Skeletal muscle satellite cell (primary cell): ENCODE measurements around the gene ADGRF5.
"Not testable (repeated sequence)": the region's sequence is repeated elsewhere in the genome, so short reads cannot be mapped to it uniquely, and the experiment has no call there.

Source experiments
- H3K27me3 ChIP-seq: 2 replicates; pipeline ENCODE4 v1.7.0; 2013; ENCODE audit warnings: low read length; ENCODE audit not compliant: control insufficient read depth, insufficient read depth
- H3K36me3 ChIP-seq: 2 replicates; pipeline ENCODE4 v1.7.0; 2013; ENCODE audit warnings: mild to moderate bottlenecking, control low read depth, low read length; ENCODE audit not compliant: insufficient read depth
- H3K4me1 ChIP-seq: 2 replicates; pipeline ENCODE4 v1.7.0; 2013; ENCODE audit warnings: low read length; ENCODE audit not compliant: control insufficient read depth, insufficient read depth
- H3K4me2 ChIP-seq: 2 replicates; pipeline ENCODE4 v1.7.0; 2013; ENCODE audit warnings: mild to moderate bottlenecking, low read length
- H3K4me3 ChIP-seq: 2 replicates; pipeline ENCODE4 v1.7.0; 2013; ENCODE audit warnings: low read length
- H3K9ac ChIP-seq: 2 replicates; pipeline ENCODE4 v1.7.0; 2013; ENCODE audit warnings: mild to moderate bottlenecking, low read depth, low read length, moderate library complexity
- H3K9me3 ChIP-seq: replicated peaks from 2 replicates; pipeline ENCODE4 v1.7.0; 2013; ENCODE audit warnings: mild to moderate bottlenecking, control low read depth, low read length

Gene ADGRF5

GRCh38 chr6:46888578-46888977 lies 33.2 kb downstream of the ADGRF5 start:
- Histone ChIP-seq H3K4me1 (no peaks in the 10 kb centered on the region), H3K36me3 (no peaks in the 10 kb centered on the region), H3K27me3 (no peaks in the 10 kb centered on the region), H3K9ac (no peak overlapping the region), H3K9me3 (no peaks in the 10 kb centered on the region), H3K4me3 (no peak overlapping the region), H3K4me2 (no peak overlapping the region)

- Histone ChIP-seq H3K9ac (no peak overlapping the region), H3K36me3 (no peaks in the 10 kb centered on the region), H3K4me2 (no peak overlapping the region), H3K4me3 (no peak overlapping the region), H3K9me3 (no peaks in the 10 kb centered on the region), H3K4me1 (no peaks in the 10 kb centered on the region), H3K27me3 (no peaks in the 10 kb centered on the region)
These were observed 33.7 kb downstream of the ADGRF5 start for GRCh38 chr6:46888031-46888430.

DNA sequence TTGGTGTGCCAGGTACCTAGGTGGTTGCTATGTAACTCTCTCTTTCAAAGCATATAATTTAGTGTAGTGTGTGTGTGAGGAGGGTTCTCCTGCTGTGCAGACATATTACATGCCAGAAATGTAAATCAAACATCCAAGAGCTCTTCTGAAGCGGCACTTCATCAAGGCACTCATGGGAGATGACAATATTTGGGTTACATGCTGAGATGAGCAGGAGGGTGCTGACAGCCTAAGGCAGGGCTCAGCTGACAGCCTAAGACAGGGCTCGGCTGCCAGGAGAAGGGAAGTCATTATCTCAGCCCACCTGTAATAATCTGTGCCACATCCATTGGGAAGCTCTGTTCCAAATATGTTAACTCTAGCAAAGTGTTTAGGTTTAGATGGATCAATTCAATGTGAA lies 39.1 kb downstream of the ADGRF5 start:
- Histone ChIP-seq H3K27me3 (peaks cover 8% of the 10 kb centered on the region), H3K4me2 (no peak overlapping the region), H3K36me3 (no peaks in the 10 kb centered on the region), H3K4me3 (no peak overlapping the region), H3K9me3 (no peaks in the 10 kb centered on the region), H3K4me1 (no peaks in the 10 kb centered on the region), H3K9ac (no peak overlapping the region)

DNA sequence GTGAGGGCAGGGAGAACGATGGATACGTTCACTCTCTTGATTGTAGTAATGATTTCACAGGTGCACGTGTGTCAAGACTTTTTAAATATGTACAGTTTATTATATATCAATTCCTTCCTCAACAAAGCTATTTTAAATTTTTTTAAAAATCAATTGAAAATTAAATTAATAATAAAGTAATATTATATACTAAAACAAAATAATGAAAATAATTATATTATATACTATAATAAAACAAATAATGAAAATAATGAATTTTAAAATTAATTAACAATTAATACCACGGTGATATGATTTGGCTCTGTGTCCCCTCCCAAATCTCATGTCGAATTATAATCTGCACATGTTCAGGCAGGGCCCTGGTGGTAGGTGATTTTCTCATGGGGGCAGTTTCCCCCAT lies 42.7 kb downstream of the ADGRF5 start:
- H3K9ac ChIP-seq, result no peak overlapping the region
- peaks cover 8% of the 10 kb centered on the region for H3K27me3 ChIP-seq
- no peaks in the 10 kb centered on the region for H3K9me3 ChIP-seq
- H3K36me3 ChIP-seq, result no peaks in the 10 kb centered on the region
- H3K4me3 ChIP-seq, result no peak overlapping the region
- no peaks in the 10 kb centered on the region for H3K4me1 ChIP-seq
- H3K4me2 ChIP-seq, result no peak overlapping the region

DNA sequence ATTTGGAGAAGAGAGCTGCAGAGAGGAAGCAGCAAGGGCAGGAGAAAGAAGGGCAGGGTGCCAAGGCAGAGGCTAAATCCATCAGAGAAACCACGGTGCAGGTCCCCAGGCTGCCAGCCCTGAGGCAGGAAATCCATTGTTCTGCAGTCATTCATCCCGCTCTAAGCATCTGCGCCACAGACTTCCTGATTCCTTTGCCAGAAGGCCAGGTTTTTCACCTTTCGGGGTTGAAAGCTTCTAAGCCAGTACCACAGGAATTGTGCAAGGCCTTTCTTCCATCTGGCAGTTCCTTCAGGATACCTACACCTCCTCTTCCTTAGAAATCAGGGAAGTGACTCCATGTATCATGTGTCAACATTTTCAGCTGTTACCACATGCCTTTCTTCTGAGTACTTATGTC lies 45.6 kb downstream of the ADGRF5 start:
- no peaks in the 10 kb centered on the region for H3K4me1 ChIP-seq
- H3K4me3 ChIP-seq, result no peak overlapping the region
- no peak overlapping the region for H3K9ac ChIP-seq
- H3K36me3 ChIP-seq, result no peaks in the 10 kb centered on the region
- H3K27me3 ChIP-seq, result peaks cover 7% of the 10 kb centered on the region
- no peaks in the 10 kb centered on the region for H3K9me3 ChIP-seq
- no peak overlapping the region for H3K4me2 ChIP-seq

DNA sequence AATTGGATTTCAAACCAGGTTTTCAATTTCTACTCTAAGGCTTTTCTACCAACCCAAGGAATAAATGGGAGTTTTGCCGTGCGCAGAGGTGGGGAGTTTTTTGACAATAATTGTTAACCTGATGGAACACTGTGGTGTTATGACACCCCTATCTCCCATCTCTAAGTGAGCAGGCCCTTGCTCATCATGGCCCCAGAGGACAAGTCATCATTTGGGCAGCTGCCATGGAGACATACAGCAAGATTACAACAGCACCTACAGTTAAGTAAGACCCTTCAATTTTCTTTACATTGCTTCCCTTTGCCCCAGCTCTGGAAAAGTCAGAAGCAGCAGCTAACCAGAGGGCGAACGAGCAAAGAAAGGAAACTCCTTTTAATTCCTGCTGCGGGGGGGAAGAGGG lies 54.3 kb downstream of the ADGRF5 start:
- H3K9ac ChIP-seq, result no peak overlapping the region
- H3K4me2 ChIP-seq, result no peak overlapping the region
- no peak overlapping the region for H3K4me3 ChIP-seq
- H3K27me3 ChIP-seq, result peaks cover 3% of the 10 kb centered on the region
- H3K36me3 ChIP-seq, result no peaks in the 10 kb centered on the region
- no peaks in the 10 kb centered on the region for H3K9me3 ChIP-seq
- no peaks in the 10 kb centered on the region for H3K4me1 ChIP-seq

DNA sequence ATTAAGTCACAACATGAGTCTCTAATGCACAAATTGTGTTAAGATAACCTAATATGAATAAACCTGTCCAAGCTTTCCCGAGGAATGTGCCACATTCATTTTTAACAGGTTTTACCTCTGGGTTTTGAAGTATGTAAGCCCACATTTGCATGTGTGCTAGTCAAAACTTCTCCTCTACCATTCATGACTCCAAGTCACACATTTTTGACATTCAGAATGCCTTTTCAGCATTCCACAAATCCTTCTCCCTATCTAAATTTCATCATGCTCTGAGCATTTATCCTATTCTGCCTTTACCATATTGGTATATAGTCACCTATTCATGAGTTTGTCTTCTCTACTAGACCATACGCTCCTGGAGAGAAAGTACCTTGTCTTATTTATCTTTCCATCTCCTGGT lies 56.5 kb downstream of the ADGRF5 start:
- Histone ChIP-seq H3K36me3 (no peaks in the 10 kb centered on the region), H3K4me3 (no peak overlapping the region), H3K9me3 (no peaks in the 10 kb centered on the region), H3K27me3 (peaks cover 3% of the 10 kb centered on the region), H3K4me1 (no peaks in the 10 kb centered on the region), H3K9ac (no peak overlapping the region), H3K4me2 (no peak overlapping the region)

- H3K36me3 ChIP-seq, result no peaks in the 10 kb centered on the region
- H3K4me2 ChIP-seq, result no peak overlapping the region
- no peaks in the 10 kb centered on the region for H3K9me3 ChIP-seq
- no peaks in the 10 kb centered on the region for H3K4me1 ChIP-seq
- no peak overlapping the region for H3K4me3 ChIP-seq
- no peak overlapping the region for H3K9ac ChIP-seq
- peaks cover 3% of the 10 kb centered on the region for H3K27me3 ChIP-seq
These were observed 57.9 kb downstream of the ADGRF5 start for GRCh38 chr6:46863791-46864190.

GRCh38 chr6:46862381-46862780 lies 59.4 kb downstream of the ADGRF5 start:
- Histone ChIP-seq H3K4me2 (no peak overlapping the region), H3K4me3 (no peak overlapping the region), H3K4me1 (no peaks in the 10 kb centered on the region), H3K36me3 (no peaks in the 10 kb centered on the region), H3K9me3 (no peaks in the 10 kb centered on the region), H3K27me3 (peaks cover 3% of the 10 kb centered on the region), H3K9ac (no peak overlapping the region)

GRCh38 chr6:46855966-46856365 lies 65.8 kb downstream of the ADGRF5 start:
- not testable (repeated sequence) for H3K9me3 ChIP-seq, H3K27me3 ChIP-seq, H3K36me3 ChIP-seq, H3K4me3 ChIP-seq, H3K4me1 ChIP-seq, H3K9ac ChIP-seq, H3K4me2 ChIP-seq

DNA sequence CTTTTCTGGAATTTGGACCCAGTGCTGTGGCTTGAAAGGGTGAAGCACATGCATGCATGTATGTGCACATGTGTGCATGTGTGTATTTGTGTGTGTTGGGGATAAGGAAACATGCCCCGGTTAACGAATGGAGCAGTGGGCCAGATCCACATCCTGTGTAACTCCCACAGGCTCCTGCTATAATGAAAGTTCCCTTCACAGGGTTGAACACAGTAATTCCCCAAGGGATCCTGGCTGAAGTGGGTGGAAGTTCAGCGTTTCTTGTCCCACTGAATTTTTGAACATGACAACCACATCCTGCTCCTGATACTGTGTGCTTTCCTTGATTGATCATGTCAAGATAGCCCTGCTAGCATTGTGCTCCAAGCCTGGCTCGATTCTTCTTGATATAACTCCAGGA lies 70.2 kb downstream of the ADGRF5 start:
- not testable (repeated sequence) for H3K36me3 ChIP-seq, H3K4me3 ChIP-seq, H3K4me1 ChIP-seq, H3K4me2 ChIP-seq, H3K9me3 ChIP-seq, H3K9ac ChIP-seq, H3K27me3 ChIP-seq

DNA sequence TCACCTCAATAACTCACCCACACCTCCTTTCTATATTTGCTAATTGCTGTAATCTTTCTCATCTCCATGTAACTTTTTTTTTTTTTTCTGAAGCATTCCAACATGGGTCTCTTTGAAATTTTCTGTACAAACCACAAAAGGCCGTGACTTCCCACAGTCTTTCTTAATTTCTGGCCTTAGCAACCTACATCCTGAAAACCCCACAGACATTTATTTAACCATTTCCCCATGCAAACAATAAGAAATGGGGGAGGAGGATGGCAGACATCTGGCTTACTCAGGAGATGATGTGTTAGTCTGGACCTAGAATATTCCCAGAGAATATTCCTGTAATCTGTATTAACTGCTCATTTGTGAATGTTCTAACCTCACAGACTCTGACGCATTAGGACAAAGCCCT lies 70.9 kb downstream of the ADGRF5 start:
- Histone ChIP-seq H3K4me1 (peaks cover 8% of the 10 kb centered on the region), H3K36me3 (no peaks in the 10 kb centered on the region), H3K27me3 (no peaks in the 10 kb centered on the region), H3K4me2 (no peak overlapping the region), H3K4me3 (no peak overlapping the region), H3K9me3 (no peaks in the 10 kb centered on the region), H3K9ac (no peak overlapping the region)

DNA sequence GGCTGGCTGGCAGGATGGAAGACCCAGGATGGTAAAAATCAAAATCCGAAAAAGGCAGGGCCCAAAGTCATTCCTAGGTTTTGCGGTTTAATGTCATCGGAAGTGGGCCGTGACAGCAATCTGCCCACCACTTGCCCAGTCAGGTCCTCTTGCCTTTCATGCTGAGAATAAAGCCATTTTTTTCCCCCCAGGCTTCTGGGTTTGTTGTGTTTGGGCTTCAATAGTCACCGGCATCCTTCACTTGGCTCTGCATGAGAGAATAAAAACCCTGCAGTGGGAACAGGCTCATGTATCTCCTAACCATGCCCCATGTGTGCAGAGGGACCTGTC lies 72.4 kb downstream of the ADGRF5 start:
- Histone ChIP-seq H3K9me3 (no peaks in the 10 kb centered on the region), H3K4me1 (peaks cover 8% of the 10 kb centered on the region), H3K4me2 (peak overlapping the region; percentile 82), H3K36me3 (no peaks in the 10 kb centered on the region), H3K9ac (peak overlapping the region; percentile 13), H3K4me3 (no peak overlapping the region), H3K27me3 (no peaks in the 10 kb centered on the region)
